Kidney (tissue), 14 donors: Measurements from ENCODE around the gene NDUFV3. TPM values are rescaled to one million over a fixed set of nuclear protein-coding genes. Genes with fewer than 3 reads are reported as not detected.

ENCODE experiments used
- DNase-seq, 5 donors: peaks; one replicate each; pipeline ENCODE4 v3.0.0-alpha.2; 2013 to 2020
- FAIRE-seq: peaks from 2 replicates; lab custom pipeline; 2012; peaks lifted over from hg19 to GRCh38; lab: Jason Lieb, UNC
- H3K27ac ChIP-seq, 2 donors: one replicate each; pipeline ENCODE4 v1.7.0; 2013; ENCODE audit warnings: low read depth in 2 of 2, low read length in 2 of 2, inconsistent platforms in 1 of 2
- H3K27me3 ChIP-seq: one replicate; pipeline ENCODE4 v1.7.1; 2013; ENCODE audit warnings: low read length, inconsistent platforms; ENCODE audit not compliant: control insufficient read depth, insufficient read depth
- H3K36me3 ChIP-seq, 3 donors: one replicate each; pipeline versions ENCODE4 v1.7.0 to v1.7.1; 2013; ENCODE audit warnings: low read length in 3 of 3, control low read depth in 1 of 3, inconsistent platforms in 1 of 3; ENCODE audit not compliant: insufficient read depth in 3 of 3, control insufficient read depth in 2 of 3
- H3K4me1 ChIP-seq, 3 donors: one replicate each; pipeline versions ENCODE4 v1.7.0 to v1.7.1; 2013; ENCODE audit warnings: low read length in 3 of 3, inconsistent platforms in 1 of 3, low read depth in 1 of 3; ENCODE audit not compliant: control insufficient read depth in 2 of 3, insufficient read depth in 2 of 3
- H3K4me3 ChIP-seq, 3 donors: one replicate each; pipeline versions ENCODE4 v1.7.0 to v1.8.1; 2013; ENCODE audit warnings: low read length in 3 of 3, control low read depth in 1 of 3, inconsistent platforms in 1 of 3
- H3K9ac ChIP-seq, 3 donors: one replicate each; pipeline versions ENCODE4 v1.7.0 to v1.7.1; 2013; ENCODE audit warnings: low read length in 3 of 3, control low read depth in 1 of 3, inconsistent platforms in 1 of 3
- H3K9me3 ChIP-seq, 3 donors: one replicate each; pipeline versions ENCODE4 v1.7.0 to v1.7.1; 2013; ENCODE audit warnings: low read length in 3 of 3, control low read depth in 1 of 3, inconsistent platforms in 1 of 3; ENCODE audit not compliant: control insufficient read depth in 2 of 3, insufficient read depth in 1 of 3
- intact Hi-C: fragments of 100-400 bp; cut with DNase I; formaldehyde crosslinking; loops from one replicate; pipeline ENCODE4 v1.11.1; 2022
- polyA plus RNA-seq: library from polyadenylated mRNA; stranded (reverse); fragments of 350-450 nt; fragmentation: Illumina TruSeq; extraction: RNeasy Lipid Tissue Mini Kit (QIAGEN cat#74804); gene quantifications from one replicate; pipeline ENCODE4 v1.2.3, GENCODE V29; 2014; ENCODE audit warnings: low read depth, low replicate concordance; ENCODE audit not compliant: insufficient read depth
- total RNA-seq: library from RNA; stranded (reverse); fragmentation: NEBNext Ultra II Directional; extraction: Animal tissue kit (Norgen Biotek cat#: 25700); gene quantifications from one replicate; pipeline ENCODE4 v1.2.1, GENCODE V29; 2021
- TF ChIP-seq, protein P1 (sequence below): IDR thresholded peaks from 3 replicates; pipeline ENCODE4 v1.5.1; 2012; ENCODE audit warnings: mild to moderate bottlenecking, moderate library complexity, borderline replicate concordance; ENCODE audit not compliant: insufficient read depth; ENCODE audit errors: extremely low read depth
- donor health status: control.
- donor health status: control.
- donor health status: control.
- donor health status: control.
- donor health status: control.
- donor health status: DM: yes; HTN: yes; CAD: no.
- donor health status: Normal renal cell carcinoma (clear cell type).

The NDUFV3 gene
- total and polyA plus RNA-seq, 2 donors from 2014 or later = 29.6 to 37.0 TPM

DNA sequence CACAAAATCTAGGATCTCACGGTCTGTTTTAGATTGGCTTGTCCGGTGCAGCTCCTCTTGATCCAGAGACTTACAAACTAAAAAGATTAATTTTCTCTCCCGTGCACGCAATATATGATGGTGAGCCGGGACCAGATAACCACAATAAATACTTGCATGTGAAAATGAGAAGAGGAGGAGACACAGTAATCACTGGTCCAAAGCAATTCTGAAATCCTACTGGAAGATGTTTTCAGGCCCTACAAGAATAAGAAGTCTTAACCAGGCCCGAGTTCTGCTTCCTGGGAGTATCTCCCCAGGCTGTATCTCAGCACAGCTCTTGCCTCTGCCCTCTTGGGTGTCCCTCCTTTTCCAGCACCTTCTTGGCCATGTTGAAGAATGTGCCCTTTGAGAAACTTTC lies 12.8 kb upstream of the NDUFV3 start:
- Histone ChIP-seq H3K36me3 (peaks cover 0 to 2% (median 2%) of the 10 kb centered on the region in 3 donors), H3K9me3 (no peaks in the 10 kb centered on the region), H3K4me1 (peaks cover 2 to 13% (median 8%) of the 10 kb centered on the region in 3 donors), H3K4me3 (peak overlapping the region; percentile 79 to 99 (median 96)), H3K9ac (peak overlapping the region; percentile 88 to 99 (median 91)), H3K27ac (no peak overlapping the region), H3K27me3 (no peaks in the 10 kb centered on the region)
- TF ChIP-seq, protein P1, sequence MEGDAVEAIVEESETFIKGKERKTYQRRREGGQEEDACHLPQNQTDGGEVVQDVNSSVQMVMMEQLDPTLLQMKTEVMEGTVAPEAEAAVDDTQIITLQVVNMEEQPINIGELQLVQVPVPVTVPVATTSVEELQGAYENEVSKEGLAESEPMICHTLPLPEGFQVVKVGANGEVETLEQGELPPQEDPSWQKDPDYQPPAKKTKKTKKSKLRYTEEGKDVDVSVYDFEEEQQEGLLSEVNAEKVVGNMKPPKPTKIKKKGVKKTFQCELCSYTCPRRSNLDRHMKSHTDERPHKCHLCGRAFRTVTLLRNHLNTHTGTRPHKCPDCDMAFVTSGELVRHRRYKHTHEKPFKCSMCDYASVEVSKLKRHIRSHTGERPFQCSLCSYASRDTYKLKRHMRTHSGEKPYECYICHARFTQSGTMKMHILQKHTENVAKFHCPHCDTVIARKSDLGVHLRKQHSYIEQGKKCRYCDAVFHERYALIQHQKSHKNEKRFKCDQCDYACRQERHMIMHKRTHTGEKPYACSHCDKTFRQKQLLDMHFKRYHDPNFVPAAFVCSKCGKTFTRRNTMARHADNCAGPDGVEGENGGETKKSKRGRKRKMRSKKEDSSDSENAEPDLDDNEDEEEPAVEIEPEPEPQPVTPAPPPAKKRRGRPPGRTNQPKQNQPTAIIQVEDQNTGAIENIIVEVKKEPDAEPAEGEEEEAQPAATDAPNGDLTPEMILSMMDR = no peak
- DNase-seq (no peak), FAIRE-seq (no peak)
- intact Hi-C loops = no loop called here

DNA sequence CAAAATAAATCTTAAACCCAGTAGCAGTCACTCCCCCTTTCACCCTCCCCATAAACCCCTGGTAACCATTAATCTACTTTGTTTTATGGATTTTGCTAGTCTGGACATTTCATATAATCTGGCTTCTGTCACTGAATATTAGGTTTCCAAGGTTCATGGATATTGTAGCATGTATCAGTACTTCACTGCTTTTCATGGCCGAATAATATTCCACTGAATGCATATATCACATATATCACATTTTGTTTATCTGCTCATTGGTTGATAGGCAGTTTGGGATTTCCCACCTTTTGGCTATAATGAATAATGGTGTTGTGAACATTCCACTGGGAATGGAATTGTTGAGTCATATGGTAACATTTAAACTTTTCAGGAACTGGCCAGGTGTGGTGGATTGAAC lies 9.2 kb upstream of the NDUFV3 start:
- Histone ChIP-seq H3K4me3 (no peak overlapping the region), H3K27me3 (no peaks in the 10 kb centered on the region), H3K9ac (no peak overlapping the region), H3K9me3 (no peaks in the 10 kb centered on the region), H3K27ac (no peak overlapping the region), H3K36me3 (no peaks in the 10 kb centered on the region), H3K4me1 (peaks cover 2 to 5% (median 4%) of the 10 kb centered on the region in 3 donors)
- FAIRE-seq = no peak
- no peak for DNase-seq
- TF ChIP-seq, protein P1 = no peak
- intact Hi-C loops = no loop called here

DNA sequence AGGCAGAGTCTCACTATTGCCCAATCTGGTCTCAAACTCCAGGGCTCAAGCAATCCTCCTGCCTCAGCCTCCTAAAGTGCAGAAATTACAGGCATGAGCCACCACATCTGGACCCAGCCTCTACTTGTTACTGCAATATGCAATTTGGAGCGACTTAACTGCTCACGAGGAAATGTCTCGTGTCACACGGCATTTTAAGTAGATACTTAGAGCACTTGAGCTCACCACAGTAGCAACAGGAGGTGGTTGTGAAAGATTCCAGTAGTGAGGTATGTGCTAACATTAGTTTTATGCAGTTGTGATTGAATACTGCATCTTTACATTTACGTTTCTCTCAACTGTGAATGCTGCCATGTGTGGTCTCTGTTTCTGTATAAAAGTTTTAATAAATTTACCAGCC lies 5.8 kb upstream of the NDUFV3 start:
- peaks cover 0 to 2% (median 2%) of the 10 kb centered on the region in 3 donors for H3K4me1 ChIP-seq
- intact Hi-C loops = no loop called here
- H3K9ac ChIP-seq = no peak overlapping the region
- H3K4me3 ChIP-seq = no peak overlapping the region
- H3K9me3 ChIP-seq = no peaks in the 10 kb centered on the region
- FAIRE-seq (no peak), DNase-seq (no peak)
- no peaks in the 10 kb centered on the region for H3K27me3 ChIP-seq
- TF ChIP-seq, protein P1 = no peak
- no peak overlapping the region for H3K27ac ChIP-seq
- no peaks in the 10 kb centered on the region for H3K36me3 ChIP-seq

DNA sequence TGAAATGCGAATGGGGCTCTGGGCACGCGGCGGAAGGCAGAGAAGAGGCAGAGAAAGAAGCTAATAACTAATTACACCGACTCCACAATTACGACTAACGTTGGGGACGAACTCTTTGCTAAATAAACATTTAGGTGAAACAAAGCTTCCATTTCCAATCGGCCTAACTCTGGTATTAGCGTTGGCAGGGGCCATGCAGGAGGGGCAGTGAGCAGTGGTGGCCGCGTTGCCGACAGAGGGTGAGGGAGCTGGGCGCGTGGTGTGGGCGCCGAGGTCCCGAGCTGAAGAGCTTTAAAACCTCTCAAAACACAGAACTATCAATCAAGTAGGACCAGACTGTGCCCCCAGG lies 553 bp upstream of the NDUFV3 start:
- Histone ChIP-seq H3K9ac (peak overlapping the region; percentile 67 to 92 (median 81)), H3K4me1 (peaks cover 0 to 8% (median 6%) of the 10 kb centered on the region in 3 donors), H3K4me3 (peak overlapping the region; percentile 77 to 98 (median 82)), H3K36me3 (peaks cover 0 to 4% (median 3%) of the 10 kb centered on the region in 3 donors), H3K27me3 (no peaks in the 10 kb centered on the region), H3K9me3 (no peaks in the 10 kb centered on the region), H3K27ac (peak overlapping the region; percentile 92 to 96)
- no peak for DNase-seq
- intact Hi-C loops = no loop called here
- TF ChIP-seq, protein P1 = no peak
- FAIRE-seq = no peak
